Liver (tissue), 9 donors: ENCODE results near the gene YOD1. TPM values are rescaled to one million over a fixed set of nuclear protein-coding genes. Genes with fewer than 3 reads are reported as not detected.

Experiments used
- DNase-seq: peaks from one replicate; pipeline ENCODE4 v3.0.0-alpha.2; 2017; ENCODE audit warnings: low spot score
- H3K27ac ChIP-seq, 2 donors: one replicate each; pipeline ENCODE4 v1.7.0; 2013; ENCODE audit warnings: inconsistent platforms in 2 of 2, low read length in 2 of 2, control low read depth in 1 of 2, low read depth in 1 of 2, mild to moderate bottlenecking in 1 of 2
- H3K27me3 ChIP-seq, 4 donors: one replicate each; pipeline versions ENCODE4 v1.6.1 to v1.7.0; 2013; ENCODE audit warnings: low read length in 3 of 4, inconsistent platforms in 1 of 4, mild to moderate bottlenecking in 1 of 4, moderate library complexity in 1 of 4; ENCODE audit not compliant: control insufficient read depth in 4 of 4, insufficient read depth in 4 of 4
- H3K36me3 ChIP-seq, 4 donors: one replicate each; pipeline versions ENCODE4 v1.6.1 to v1.7.0; 2013; ENCODE audit warnings: low read length in 3 of 4, mild to moderate bottlenecking in 3 of 4, low read depth in 1 of 4, moderate library complexity in 1 of 4; ENCODE audit not compliant: control insufficient read depth in 4 of 4, insufficient read depth in 3 of 4
- H3K4me1 ChIP-seq, 4 donors: one replicate each; pipeline versions ENCODE4 v1.6.1 to v1.7.0; 2013; ENCODE audit warnings: low read length in 3 of 4, mild to moderate bottlenecking in 3 of 4, moderate library complexity in 1 of 4; ENCODE audit not compliant: control insufficient read depth in 4 of 4, insufficient read depth in 4 of 4
- H3K4me3 ChIP-seq, 3 donors: one replicate each; pipeline versions ENCODE4 v1.6.1 to v1.7.0; 2013; ENCODE audit warnings: low read length in 3 of 3, control low read depth in 1 of 3, low read depth in 1 of 3, mild to moderate bottlenecking in 1 of 3
- H3K9ac ChIP-seq, 2 donors: one replicate each; pipeline ENCODE4 v1.7.0; 2013; ENCODE audit warnings: low read length in 2 of 2, mild to moderate bottlenecking in 2 of 2, moderate library complexity in 2 of 2, control low read depth in 1 of 2, low read depth in 1 of 2
- H3K9me3 ChIP-seq, 4 donors: one replicate each; pipeline versions ENCODE4 v1.6.1 to v1.7.0; 2013; ENCODE audit warnings: low read length in 3 of 4; ENCODE audit not compliant: control insufficient read depth in 4 of 4
- EGR1 ChIP-seq, 2 donors: IDR thresholded peaks; 2 replicates each; pipeline ENCODE4 v1.6.1; 2016 to 2018; ENCODE audit warnings: antibody characterized with exemption in 2 of 2, low read depth in 2 of 2
- FOXA1 ChIP-seq: IDR thresholded peaks from 2 replicates; pipeline ENCODE4 v1.6.1; 2016; ENCODE audit warnings: antibody characterized with exemption
- FOXA2 ChIP-seq: IDR thresholded peaks from 2 replicates; pipeline ENCODE4 v1.6.1; 2016; ENCODE audit warnings: antibody characterized with exemption
- GABPA ChIP-seq, 2 donors: IDR thresholded peaks in 1 of 2; conservative IDR thresholded peaks in 1 of 2; 2 replicates each; pipeline ENCODE4 v1.6.1; 2016; ENCODE audit warnings: antibody characterized with exemption in 2 of 2, mild to moderate bottlenecking in 1 of 2, moderate library complexity in 1 of 2
- HNF4A ChIP-seq, 2 donors: conservative IDR thresholded peaks; 2 replicates each; pipeline ENCODE4 v1.6.1; 2016; ENCODE audit warnings: antibody characterized with exemption in 2 of 2, mild to moderate bottlenecking in 2 of 2
- HNF4G ChIP-seq: IDR thresholded peaks from 2 replicates; pipeline ENCODE4 v1.6.1; 2016; ENCODE audit warnings: antibody characterized with exemption
- JUND ChIP-seq, 2 donors: IDR thresholded peaks; 2 replicates each; pipeline ENCODE4 v1.6.1; 2016; ENCODE audit warnings: antibody characterized with exemption in 2 of 2
- NR2F2 ChIP-seq: IDR thresholded peaks from 2 replicates; pipeline ENCODE4 v1.6.1; 2016; ENCODE audit warnings: antibody characterized with exemption
- RAD21 ChIP-seq, 2 donors: IDR thresholded peaks; 2 replicates each; pipeline ENCODE4 v1.6.1; 2016; ENCODE audit warnings: antibody characterized with exemption in 2 of 2, mild to moderate bottlenecking in 2 of 2
- RXRA ChIP-seq, 2 donors: IDR thresholded peaks; 2 replicates each; pipeline ENCODE4 v1.6.1; 2017 to 2018; ENCODE audit warnings: antibody characterized with exemption in 2 of 2, mild to moderate bottlenecking in 1 of 2
- SP1 ChIP-seq: IDR thresholded peaks from 2 replicates; pipeline ENCODE4 v1.6.1; 2018; ENCODE audit warnings: antibody characterized with exemption, mild to moderate bottlenecking
- TAF1 ChIP-seq: conservative IDR thresholded peaks from 2 replicates; pipeline ENCODE4 v1.6.1; 2016; ENCODE audit warnings: antibody characterized with exemption, mild to moderate bottlenecking
- YY1 ChIP-seq: IDR thresholded peaks from 2 replicates; pipeline ENCODE4 v1.6.1; 2016; ENCODE audit warnings: antibody characterized with exemption, mild to moderate bottlenecking
- WGBS: extraction: QIAGEN DNeasy Blood & Tissue Kit; methylation state at CpG from one replicate; pipeline ENCODE4 v1.1.7; 2013; 5-methylcytosine and 5-hydroxymethylcytosine counted together
- polyA plus RNA-seq, 2 donors: library from polyadenylated mRNA; stranded (reverse) in 1 of 2; unstranded in 1 of 2; fragments of 200-250 nt in 1 of 2; fragments of >200 nt in 1 of 2; fragmentation: Nextera tagmentation in 1 of 2; extraction: Ambion mirVana in 1 of 2; gene quantifications; one replicate each; pipeline versions ENCODE4 v1.2.1 to v1.2.3, GENCODE V29; 2013 to 2015
- total RNA-seq, 2 donors: library from RNA; depleted of rRNA; stranded (reverse); fragments of >200 nt; gene quantifications; one replicate each; pipeline ENCODE4 v1.2.3, GENCODE V29; 2014
- TF ChIP-seq, protein P1 (sequence below): IDR thresholded peaks from 2 replicates; pipeline ENCODE4 v1.6.1; 2016; ENCODE audit warnings: antibody characterized with exemption
- TF ChIP-seq, protein P2 (sequence below): IDR thresholded peaks from 2 replicates; pipeline ENCODE4 v1.6.1; 2016; ENCODE audit warnings: antibody characterized with exemption
- TF ChIP-seq, protein P3 (sequence below): IDR thresholded peaks from 2 replicates; pipeline ENCODE4 v1.6.1; 2016; ENCODE audit warnings: antibody characterized with exemption
- TF ChIP-seq, protein P4 (sequence below): IDR thresholded peaks from 2 replicates; pipeline ENCODE4 v1.6.1; 2016; ENCODE audit warnings: antibody characterized with exemption, mild to moderate bottlenecking
- TF ChIP-seq, protein P5 (sequence below): fragments of 150-350 bp; IDR thresholded peaks from 2 replicates; pipeline ENCODE4 v1.5.1; 2017; ENCODE audit warnings: improper control_type of control experiment, low read depth, low read length; ENCODE audit not compliant: missing input control
- donor health status: healthy.
- donor health status: healthy.
- donor health status: healthy.
- donor health status: healthy.
- donor health status: healthy.

Gene YOD1
- total and polyA plus RNA-seq, 4 donors: 1.3 to 79.4 (median 4.7) TPM

DNA sequence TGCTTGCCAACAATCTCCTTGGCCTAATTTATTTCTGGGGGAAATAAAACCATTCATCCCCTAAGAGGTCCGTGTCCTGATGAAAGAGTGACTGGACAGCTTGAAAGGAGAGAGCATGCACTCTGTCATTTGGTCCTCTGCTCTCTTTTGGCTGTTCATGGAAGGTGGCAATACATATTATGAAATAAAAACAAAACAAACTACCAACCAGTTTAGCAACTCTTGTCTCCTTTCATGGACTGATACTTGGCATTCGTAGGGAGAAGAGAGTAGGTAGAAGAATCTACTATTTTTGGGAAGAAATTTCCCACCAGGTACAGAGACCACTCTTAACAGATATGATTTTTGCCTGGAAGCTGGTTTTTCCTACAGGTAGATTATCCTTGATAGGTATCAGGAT lies 17.7 kb downstream of the YOD1 start (continued):
- TF ChIP-seq HNF4A (conservative IDR thresholded peaks at IDR 0.05) (no peak), FOXA1 (no peak)

DNA sequence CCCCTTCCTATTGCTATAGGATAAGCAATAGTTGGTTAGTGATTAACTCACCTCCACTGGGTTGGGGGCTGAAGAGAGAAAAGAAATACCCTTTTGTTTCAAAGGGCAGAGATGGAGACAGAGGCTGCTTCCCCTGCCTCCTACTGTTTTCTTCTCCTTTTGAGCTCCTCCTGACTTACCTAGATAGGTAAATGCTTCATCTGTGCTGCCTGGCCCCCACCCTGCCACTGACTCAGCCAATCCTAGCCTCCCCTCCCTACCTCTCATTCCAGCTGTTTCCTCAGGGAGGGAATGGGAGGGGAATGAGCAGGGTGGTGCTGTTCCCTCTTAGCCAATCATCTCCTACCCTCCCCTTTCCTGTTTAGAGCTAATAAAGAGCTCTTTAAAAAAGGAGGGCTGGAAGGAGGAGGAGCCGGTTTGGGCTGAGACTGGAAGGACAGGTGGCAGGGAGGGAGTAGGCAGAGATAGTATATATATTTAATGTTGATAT lies 18.4 kb downstream of the YOD1 start, which contains the start of gene C1orf116:
Gene C1orf116, minus strand, starts transcription at position 229 of the 490 bp plus-strand sequence. CDS start 5,158 bp downstream, outside the sequence.
- Histone ChIP-seq H3K36me3 (no peaks in the 10 kb centered on the region), H3K9ac (no peak within 1 kb of the TSS), H3K4me1 (peaks cover 6 to 20% (median 15%) of the 10 kb centered on the region in 4 donors), H3K9me3 (no peaks in the 10 kb centered on the region), H3K27me3 (no peaks in the 10 kb centered on the region), H3K27ac (peak within 1 kb of the TSS; percentile 5 to 57), H3K4me3 (no peak within 1 kb of the TSS)
- 57% methylated on average over 1 of the region's 1 CpG for WGBS
- DNase-seq: no peak
- no peak for TF ChIP-seq RXRA (IDR thresholded peaks at IDR 0.05)
- no peak for TF ChIP-seq FOXA2
- TF ChIP-seq YY1: no peak
- TF ChIP-seq SP1: no peak
- TF ChIP-seq, protein P1, sequence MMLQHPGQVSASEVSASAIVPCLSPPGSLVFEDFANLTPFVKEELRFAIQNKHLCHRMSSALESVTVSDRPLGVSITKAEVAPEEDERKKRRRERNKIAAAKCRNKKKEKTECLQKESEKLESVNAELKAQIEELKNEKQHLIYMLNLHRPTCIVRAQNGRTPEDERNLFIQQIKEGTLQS: no peak
- TF ChIP-seq HNF4A (conservative IDR thresholded peaks at IDR 0.05): no peak
- TF ChIP-seq, protein P2, sequence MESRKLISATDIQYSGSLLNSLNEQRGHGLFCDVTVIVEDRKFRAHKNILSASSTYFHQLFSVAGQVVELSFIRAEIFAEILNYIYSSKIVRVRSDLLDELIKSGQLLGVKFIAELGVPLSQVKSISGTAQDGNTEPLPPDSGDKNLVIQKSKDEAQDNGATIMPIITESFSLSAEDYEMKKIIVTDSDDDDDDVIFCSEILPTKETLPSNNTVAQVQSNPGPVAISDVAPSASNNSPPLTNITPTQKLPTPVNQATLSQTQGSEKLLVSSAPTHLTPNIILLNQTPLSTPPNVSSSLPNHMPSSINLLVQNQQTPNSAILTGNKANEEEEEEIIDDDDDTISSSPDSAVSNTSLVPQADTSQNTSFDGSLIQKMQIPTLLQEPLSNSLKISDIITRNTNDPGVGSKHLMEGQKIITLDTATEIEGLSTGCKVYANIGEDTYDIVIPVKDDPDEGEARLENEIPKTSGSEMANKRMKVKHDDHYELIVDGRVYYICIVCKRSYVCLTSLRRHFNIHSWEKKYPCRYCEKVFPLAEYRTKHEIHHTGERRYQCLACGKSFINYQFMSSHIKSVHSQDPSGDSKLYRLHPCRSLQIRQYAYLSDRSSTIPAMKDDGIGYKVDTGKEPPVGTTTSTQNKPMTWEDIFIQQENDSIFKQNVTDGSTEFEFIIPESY: no peak
- TF ChIP-seq FOXA1: no peak
- TF ChIP-seq TAF1: no peak
- TF ChIP-seq, protein P3, sequence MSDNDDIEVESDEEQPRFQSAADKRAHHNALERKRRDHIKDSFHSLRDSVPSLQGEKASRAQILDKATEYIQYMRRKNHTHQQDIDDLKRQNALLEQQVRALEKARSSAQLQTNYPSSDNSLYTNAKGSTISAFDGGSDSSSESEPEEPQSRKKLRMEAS: no peak
- TF ChIP-seq, protein P4, sequence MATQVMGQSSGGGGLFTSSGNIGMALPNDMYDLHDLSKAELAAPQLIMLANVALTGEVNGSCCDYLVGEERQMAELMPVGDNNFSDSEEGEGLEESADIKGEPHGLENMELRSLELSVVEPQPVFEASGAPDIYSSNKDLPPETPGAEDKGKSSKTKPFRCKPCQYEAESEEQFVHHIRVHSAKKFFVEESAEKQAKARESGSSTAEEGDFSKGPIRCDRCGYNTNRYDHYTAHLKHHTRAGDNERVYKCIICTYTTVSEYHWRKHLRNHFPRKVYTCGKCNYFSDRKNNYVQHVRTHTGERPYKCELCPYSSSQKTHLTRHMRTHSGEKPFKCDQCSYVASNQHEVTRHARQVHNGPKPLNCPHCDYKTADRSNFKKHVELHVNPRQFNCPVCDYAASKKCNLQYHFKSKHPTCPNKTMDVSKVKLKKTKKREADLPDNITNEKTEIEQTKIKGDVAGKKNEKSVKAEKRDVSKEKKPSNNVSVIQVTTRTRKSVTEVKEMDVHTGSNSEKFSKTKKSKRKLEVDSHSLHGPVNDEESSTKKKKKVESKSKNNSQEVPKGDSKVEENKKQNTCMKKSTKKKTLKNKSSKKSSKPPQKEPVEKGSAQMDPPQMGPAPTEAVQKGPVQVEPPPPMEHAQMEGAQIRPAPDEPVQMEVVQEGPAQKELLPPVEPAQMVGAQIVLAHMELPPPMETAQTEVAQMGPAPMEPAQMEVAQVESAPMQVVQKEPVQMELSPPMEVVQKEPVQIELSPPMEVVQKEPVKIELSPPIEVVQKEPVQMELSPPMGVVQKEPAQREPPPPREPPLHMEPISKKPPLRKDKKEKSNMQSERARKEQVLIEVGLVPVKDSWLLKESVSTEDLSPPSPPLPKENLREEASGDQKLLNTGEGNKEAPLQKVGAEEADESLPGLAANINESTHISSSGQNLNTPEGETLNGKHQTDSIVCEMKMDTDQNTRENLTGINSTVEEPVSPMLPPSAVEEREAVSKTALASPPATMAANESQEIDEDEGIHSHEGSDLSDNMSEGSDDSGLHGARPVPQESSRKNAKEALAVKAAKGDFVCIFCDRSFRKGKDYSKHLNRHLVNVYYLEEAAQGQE: no peak

DNA sequence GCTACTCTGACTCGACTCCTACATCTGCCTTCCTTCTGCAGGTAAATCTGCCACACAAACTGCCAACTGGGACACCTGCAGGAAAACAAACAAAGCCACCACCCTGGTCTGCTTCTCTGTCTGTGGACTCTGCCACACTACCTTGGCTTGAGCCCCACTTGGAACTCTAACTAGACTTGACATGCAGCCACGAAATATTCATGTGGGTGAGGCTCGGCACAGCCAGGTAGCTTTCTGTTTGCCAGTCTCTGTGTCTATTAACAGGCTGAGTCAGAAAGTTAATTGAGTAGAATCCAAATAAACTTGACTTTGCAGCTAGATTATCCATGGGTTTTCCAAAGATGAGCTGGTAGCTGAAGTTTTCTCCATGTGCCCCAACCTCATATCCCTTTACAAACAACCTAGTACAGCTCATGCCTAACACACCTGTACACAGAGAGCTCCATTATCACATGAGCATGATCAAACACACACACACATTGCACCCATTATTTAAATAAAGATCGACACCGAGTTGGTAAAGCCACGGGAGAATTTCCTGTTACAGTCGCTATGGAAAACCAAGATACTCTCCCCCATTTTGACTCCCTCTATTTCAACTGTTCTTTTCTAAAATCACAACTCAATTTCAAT lies 19.3 kb downstream of the YOD1 start:
- Histone ChIP-seq H3K36me3 (no peaks in the 10 kb centered on the region), H3K27ac (peak overlapping the region; percentile 5 to 57), H3K4me3 (no peak overlapping the region), H3K9me3 (no peaks in the 10 kb centered on the region), H3K4me1 (peaks cover 6 to 20% (median 15%) of the 10 kb centered on the region in 4 donors), H3K27me3 (no peaks in the 10 kb centered on the region), H3K9ac (no peak overlapping the region)
- DNase-seq: no peak
- 32% methylated on average over 7 of the region's 7 CpGs for WGBS
- TF ChIP-seq FOXA2 (peak; percentile 42), TAF1 (no peak), HNF4A (conservative IDR thresholded peaks at IDR 0.05) (peak; percentile 54 to 77), JUND (IDR thresholded peaks at IDR 0.05) (peak in 1 of 2 donors; percentile 75), YY1 (peak; percentile 33), NR2F2 (no peak), HNF4G (no peak), RAD21 (IDR thresholded peaks at IDR 0.05) (peak in 1 of 2 donors; percentile 19), RXRA (IDR thresholded peaks at IDR 0.05) (peak; percentile 29 to 82), GABPA (IDR thresholded peaks at IDR 0.05 in 1 of 2, conservative IDR thresholded peaks at IDR 0.05 in 1 of 2) (no peak), EGR1 (IDR thresholded peaks at IDR 0.05; ENCODE audit: low read depth in 2 of 2) (no peak), SP1 (peak; percentile 49)
- TF ChIP-seq, protein P3: peak; percentile 75
- TF ChIP-seq, protein P5, sequence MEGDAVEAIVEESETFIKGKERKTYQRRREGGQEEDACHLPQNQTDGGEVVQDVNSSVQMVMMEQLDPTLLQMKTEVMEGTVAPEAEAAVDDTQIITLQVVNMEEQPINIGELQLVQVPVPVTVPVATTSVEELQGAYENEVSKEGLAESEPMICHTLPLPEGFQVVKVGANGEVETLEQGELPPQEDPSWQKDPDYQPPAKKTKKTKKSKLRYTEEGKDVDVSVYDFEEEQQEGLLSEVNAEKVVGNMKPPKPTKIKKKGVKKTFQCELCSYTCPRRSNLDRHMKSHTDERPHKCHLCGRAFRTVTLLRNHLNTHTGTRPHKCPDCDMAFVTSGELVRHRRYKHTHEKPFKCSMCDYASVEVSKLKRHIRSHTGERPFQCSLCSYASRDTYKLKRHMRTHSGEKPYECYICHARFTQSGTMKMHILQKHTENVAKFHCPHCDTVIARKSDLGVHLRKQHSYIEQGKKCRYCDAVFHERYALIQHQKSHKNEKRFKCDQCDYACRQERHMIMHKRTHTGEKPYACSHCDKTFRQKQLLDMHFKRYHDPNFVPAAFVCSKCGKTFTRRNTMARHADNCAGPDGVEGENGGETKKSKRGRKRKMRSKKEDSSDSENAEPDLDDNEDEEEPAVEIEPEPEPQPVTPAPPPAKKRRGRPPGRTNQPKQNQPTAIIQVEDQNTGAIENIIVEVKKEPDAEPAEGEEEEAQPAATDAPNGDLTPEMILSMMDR: no peak
- TF ChIP-seq, protein P2: peak; percentile 74
- TF ChIP-seq, protein P1: no peak
